B cell (primary cell): Measurements from ENCODE around the gene ARHGEF4.

ENCODE experiments used
- CTCF ChIP-seq: fragments of 200-600 bp; IDR thresholded peaks from one replicate; pipeline ENCODE4 v1.8.0; 2022; ENCODE audit warnings: antibody characterized with exemption, mild to moderate bottlenecking
- EZH2 ChIP-seq: IDR thresholded peaks from 2 replicates; pipeline ENCODE4 v1.6.1; 2012; ENCODE audit warnings: borderline replicate concordance, low read depth, mild to moderate bottlenecking, moderate library complexity, low read length; ENCODE audit not compliant: insufficient read depth, poor library complexity, severe bottlenecking

GRCh38 chr2:130951018-130951417 is 114.3 kb downstream of the ARHGEF4 start:
- TF ChIP-seq CTCF: no peak
- TF ChIP-seq EZH2: no peak
